Caco-2 (cell line): Measurements from ENCODE around the gene C5orf24. TPM values are rescaled to one million over a fixed set of nuclear protein-coding genes. Genes with fewer than 3 reads are reported as not detected.
"Not testable (repeated sequence)": the region's sequence is repeated elsewhere in the genome, so short reads cannot be mapped to it uniquely, and the experiment has no call there.

Source experiments
- BruUV-seq: library from RNA; stranded (reverse); fragments of 400-500 nt; replicated peaks from 2 replicates; lab custom pipeline; 2021; lab: Mats Ljungman, UMichigan
- CTCF ChIA-PET: fragments of 300-600 bp; sonication (Branson Sonifier 250); formaldehyde crosslinking; loops from one replicate; lab custom pipeline; 2022; ENCODE audit warnings: antibody characterized with exemption; lab: Charles Lee
- POLR2A ChIA-PET: fragments of 300-600 bp; sonication (Branson Sonifier 250); formaldehyde crosslinking; loops from one replicate; lab custom pipeline; 2022; ENCODE audit warnings: antibody characterized with exemption; lab: Charles Lee
- DNase-seq, 2 experiments: peaks; one replicate each; pipeline versions ENCODE4 v3.0.0 to v3.0.0-alpha.2; 2020 to 2022
- H3K27me3 ChIP-seq: replicated peaks from 2 replicates; pipeline ENCODE4 v1.6.0; 2011; ENCODE audit warnings: low read length; ENCODE audit not compliant: control insufficient read depth, insufficient read depth
- H3K36me3 ChIP-seq: 2 replicates; pipeline ENCODE4 v1.5.1; 2011; ENCODE audit warnings: low read length; ENCODE audit not compliant: control insufficient read depth, insufficient read depth
- H3K4me1 ChIP-seq: fragments of 250-450 bp; sonication (Bioruptor Pico); 2 replicates; pipeline ENCODE4 v1.5.1; 2020; ENCODE audit warnings: mild to moderate bottlenecking
- H3K4me3 ChIP-seq: 2 replicates; pipeline ENCODE4 v1.5.1; 2011; ENCODE audit warnings: low read depth, mild to moderate bottlenecking, control low read depth, low read length
- H3K9me3 ChIP-seq: fragments of 250-450 bp; sonication (Bioruptor Pico); 2 replicates; pipeline ENCODE4 v1.5.1; 2020; ENCODE audit warnings: mild to moderate bottlenecking, moderate library complexity
- H3K27ac Mint-ChIP-seq: one replicate; pipeline ENCODE4 v1.8.0; 2022; ENCODE audit warnings: mixed read lengths; ENCODE audit not compliant: unreplicated experiment
- H3K27me3 Mint-ChIP-seq: one replicate; pipeline ENCODE4 v1.8.0; 2022; ENCODE audit warnings: mixed read lengths; ENCODE audit not compliant: insufficient read depth, unreplicated experiment
- H3K36me3 Mint-ChIP-seq: one replicate; pipeline ENCODE4 v1.8.0; 2022; ENCODE audit warnings: mild to moderate bottlenecking, mixed read lengths; ENCODE audit not compliant: insufficient read depth, unreplicated experiment
- H3K4me1 Mint-ChIP-seq: one replicate; pipeline ENCODE4 v1.8.0; 2022; ENCODE audit warnings: low read depth, mixed read lengths; ENCODE audit not compliant: unreplicated experiment
- H3K4me3 Mint-ChIP-seq: one replicate; pipeline ENCODE4 v1.8.0; 2022; ENCODE audit warnings: mild to moderate bottlenecking, moderate library complexity, mixed read lengths; ENCODE audit not compliant: unreplicated experiment
- H3K9me3 Mint-ChIP-seq: one replicate; pipeline ENCODE4 v1.8.0; 2022; ENCODE audit warnings: mixed read lengths; ENCODE audit not compliant: unreplicated experiment
- CTCF ChIP-seq, 2 experiments: fragments of 200-600 bp in 1 of 2; IDR thresholded peaks; 1 replicate in 1 of 2; 2 replicates in 1 of 2; pipeline versions ENCODE4 v1.5.1 to v1.8.0; 2011 to 2022; ENCODE audit warnings: antibody characterized with exemption in 1 of 2, control low read depth in 1 of 2, inconsistent platforms in 1 of 2, low read depth in 1 of 2, low read length in 1 of 2, mild to moderate bottlenecking in 1 of 2, moderate library complexity in 1 of 2; ENCODE audit not compliant: insufficient read depth in 1 of 2, severe bottlenecking in 1 of 2, unreplicated experiment in 1 of 2
- intact Hi-C: fragments of 100-400 bp; cut with micrococcal nuclease; formaldehyde crosslinking; loops from one replicate; pipeline ENCODE4 v1.10.0; 2022; ENCODE audit not compliant: unreplicated experiment
- total RNA-seq: library from RNA; stranded (reverse); gene quantifications from 2 replicates; pipeline ENCODE4 v1.2.3, GENCODE V29; 2022

C5orf24 gene
- total RNA-seq, 1 experiment from 2014 or later: 48.7 TPM

GRCh38 chr5:134835623-134836022 lies 10.1 kb upstream of the C5orf24 start:
- Mint-ChIP-seq H3K36me3 (peaks cover 95% of the 10 kb centered on the region), H3K4me1 (peaks cover 13% of the 10 kb centered on the region), H3K4me3 (no peak overlapping the region), H3K27me3 (no peaks in the 10 kb centered on the region), H3K9me3 (no peaks in the 10 kb centered on the region), H3K27ac (no peak overlapping the region)
- CTCF ChIA-PET: no interaction called here
- no TSS peak for BruUV-seq
- no peak for TF ChIP-seq CTCF (IDR thresholded peaks at IDR 0.05; ENCODE audit: insufficient read depth in 1 of 2, low read depth in 1 of 2, low read length in 1 of 2, severe bottlenecking in 1 of 2, unreplicated experiment in 1 of 2)
- no peaks in the 10 kb centered on the region for H3K36me3 ChIP-seq
- H3K9me3 ChIP-seq: no peaks in the 10 kb centered on the region
- intact Hi-C loops: no loop called here
- POLR2A ChIA-PET: no interaction called here
- no peak overlapping the region for H3K4me3 ChIP-seq
- H3K27me3 ChIP-seq: no peaks in the 10 kb centered on the region
- DNase-seq: no peak
- peaks cover 17% of the 10 kb centered on the region for H3K4me1 ChIP-seq

GRCh38 chr5:134837530-134838181 lies 8.1 kb upstream of the C5orf24 start:
- Histone ChIP-seq H3K27me3 (no peaks in the 10 kb centered on the region), H3K4me3 (no peak overlapping the region), H3K4me1 (peaks cover 29% of the 10 kb centered on the region), H3K36me3 (no peaks in the 10 kb centered on the region), H3K9me3 (no peaks in the 10 kb centered on the region)
- ChIA-PET CTCF (interaction anchor here (0.6 to 1.2 kb wide), 3 partner anchors 67 to 192 kb away, joined by 3 to 6 read pairs (median 4); partner anchors contain the start of gene PCBD2), POLR2A (interaction anchor here (0.6 kb wide), 3 partner anchors 8 to 422 kb away, joined by 3 to 4 read pairs (median 4); no protein-coding TSS in a partner anchor)
- Mint-ChIP-seq H3K4me1 (peaks cover 17% of the 10 kb centered on the region), H3K36me3 (peaks cover 96% of the 10 kb centered on the region), H3K27ac (peak overlapping the region; percentile 24), H3K27me3 (no peaks in the 10 kb centered on the region), H3K9me3 (no peaks in the 10 kb centered on the region), H3K4me3 (no peak overlapping the region)
- no TSS peak for BruUV-seq
- no peak for DNase-seq
- no peak for TF ChIP-seq CTCF (IDR thresholded peaks at IDR 0.05; ENCODE audit: insufficient read depth in 1 of 2, low read depth in 1 of 2, low read length in 1 of 2, severe bottlenecking in 1 of 2, unreplicated experiment in 1 of 2)
- intact Hi-C loops: no loop called here

GRCh38 chr5:134838361-134838760 lies 7.4 kb upstream of the C5orf24 start:
- CTCF ChIA-PET: interaction anchor here (0.6 to 0.8 kb wide), 2 partner anchors 67 to 192 kb away, joined by 4 to 6 read pairs; partner anchors contain the start of gene PCBD2
- H3K27me3 Mint-ChIP-seq, H3K4me3 Mint-ChIP-seq, intact Hi-C loops, BruUV-seq, H3K36me3 ChIP-seq, POLR2A ChIA-PET, H3K9me3 Mint-ChIP-seq, H3K4me3 ChIP-seq, H3K9me3 ChIP-seq, H3K27me3 ChIP-seq: not testable (repeated sequence)
- peaks cover 17% of the 10 kb centered on the region for H3K4me1 Mint-ChIP-seq
- DNase-seq: peak in 1 of 2 experiments; percentile 41
- peaks cover 29% of the 10 kb centered on the region for H3K4me1 ChIP-seq
- peak overlapping the region; percentile 24 for H3K27ac Mint-ChIP-seq
- H3K36me3 Mint-ChIP-seq: peaks cover 93% of the 10 kb centered on the region
